ENCODE measurements around the gene SFXN2.

DNA sequence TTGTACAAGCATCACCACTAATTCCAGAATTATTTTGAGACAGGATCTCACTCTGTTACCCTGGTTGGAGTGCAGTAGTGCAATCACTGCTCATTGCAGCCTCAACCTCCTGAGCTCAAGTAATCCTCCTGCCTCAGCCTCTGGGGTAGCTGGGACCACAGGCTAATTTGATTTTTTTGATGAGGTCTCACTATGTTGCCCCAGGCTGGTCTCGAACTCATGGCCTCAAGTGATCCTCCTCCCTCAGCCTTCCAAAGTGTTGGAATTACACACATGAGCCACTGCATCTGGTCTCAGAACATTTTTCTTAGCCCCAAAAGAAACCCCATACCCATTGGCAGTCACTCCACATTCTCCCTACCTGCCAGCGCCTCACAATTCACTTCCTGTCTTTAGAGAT, 25.8 kb downstream of the SFXN2 start:
- TF ChIP-seq CTCF (IDR thresholded peaks at IDR 0.05; ENCODE audit: insufficient read depth, low read depth, low read length) (no peak), EZH2 (IDR thresholded peaks at IDR 0.05; ENCODE audit: insufficient read depth, low read length) (no peak)
